HK-2 (cell line): Measurements from ENCODE around the gene CHORDC1.
"Not testable (repeated sequence)": the region's sequence is repeated elsewhere in the genome, so short reads cannot be mapped to it uniquely, and the experiment has no call there.

ENCODE experiments used
- DNase-seq: peaks from one replicate; pipeline ENCODE4 v3.0.0-alpha.2; 2018; ENCODE audit not compliant: unreplicated experiment

Gene CHORDC1

GRCh38 chr11:90216611-90217010, 6.2 kb downstream of the CHORDC1 start:
- DNase-seq: no peak

GRCh38 chr11:90213322-90213721, 9.5 kb downstream of the CHORDC1 start:
- DNase-seq: no peak

GRCh38 chr11:90208857-90209256, 14.0 kb downstream of the CHORDC1 start:
- no peak for DNase-seq

- DNase-seq: not testable (repeated sequence)
Observed at GRCh38 chr11:90207992-90208391, 14.9 kb downstream of the CHORDC1 start.

- DNase-seq: no peak
Observed at GRCh38 chr11:90204832-90205646, 17.8 kb downstream of the CHORDC1 start.

- no peak for DNase-seq
Observed at GRCh38 chr11:90204407-90204806, 18.4 kb downstream of the CHORDC1 start.

- no peak for DNase-seq
Observed at GRCh38 chr11:90202342-90202741, 20.5 kb downstream of the CHORDC1 start.

- DNase-seq: no peak
Observed at GRCh38 chr11:90197377-90197776, 25.5 kb downstream of the CHORDC1 start.

GRCh38 chr11:90192869-90193582, 29.8 kb downstream of the CHORDC1 start:
- no peak for DNase-seq

GRCh38 chr11:90189011-90189410, 33.8 kb downstream of the CHORDC1 start:
- DNase-seq: no peak

- DNase-seq: no peak
Observed at GRCh38 chr11:90187839-90188238, 35.0 kb downstream of the CHORDC1 start.

- DNase-seq: no peak
Observed at GRCh38 chr11:90179923-90180322, 42.9 kb downstream of the CHORDC1 start.

GRCh38 chr11:90178751-90179150, 44.1 kb downstream of the CHORDC1 start:
- no peak for DNase-seq

- DNase-seq: no peak
Observed at GRCh38 chr11:90176069-90176468, 46.8 kb downstream of the CHORDC1 start.

- no peak for DNase-seq
Observed at GRCh38 chr11:90171359-90171758, 51.5 kb downstream of the CHORDC1 start.

- no peak for DNase-seq
Observed at GRCh38 chr11:90168571-90168970, 54.3 kb downstream of the CHORDC1 start.

- not testable (repeated sequence) for DNase-seq
Observed at GRCh38 chr11:90167704-90168103, 55.1 kb downstream of the CHORDC1 start.

GRCh38 chr11:90166982-90167573, 55.8 kb downstream of the CHORDC1 start:
- not testable (repeated sequence) for DNase-seq
